OCI-LY1 (cell line): Measurements from ENCODE around the gene IL1RAPL2.

ENCODE experiments used
- H2AFZ ChIP-seq: fragments of 200-600 bp; sonication (generic), shearing (Covaris generic); 2 replicates; pipeline ENCODE4 v1.6.0; 2014; ENCODE audit warnings: antibody characterized with exemption, mild to moderate bottlenecking, low read length
- H3F3A ChIP-seq: fragments of 200-600 bp; sonication (generic), shearing (Covaris generic); 2 replicates; pipeline ENCODE4 v1.6.0; 2014; ENCODE audit warnings: mild to moderate bottlenecking, antibody characterized with exemption, low read length, moderate library complexity; ENCODE audit not compliant: insufficient read depth
- H3K27ac ChIP-seq: fragments of 200-600 bp; sonication (generic); 2 replicates; pipeline ENCODE4 v1.5.1; 2014; ENCODE audit warnings: low read length, mixed run types, mild to moderate bottlenecking, low read depth; ENCODE audit not compliant: poor library complexity, severe bottlenecking
- H3K27me3 ChIP-seq: fragments of 200-600 bp; sonication (generic); 2 replicates; pipeline ENCODE4 v1.6.0; 2014; ENCODE audit warnings: antibody characterized with exemption, mild to moderate bottlenecking, low read length, moderate library complexity; ENCODE audit not compliant: insufficient read depth
- H3K36me3 ChIP-seq: fragments of 200-600 bp; sonication (generic); 2 replicates; pipeline ENCODE4 v1.6.1; 2014; ENCODE audit warnings: mild to moderate bottlenecking, antibody characterized with exemption, low read length, moderate library complexity, mixed read lengths; ENCODE audit not compliant: insufficient read depth
- H3K4me1 ChIP-seq: fragments of 200-600 bp; sonication (generic); 2 replicates; pipeline ENCODE4 v1.5.1; 2014; ENCODE audit warnings: mild to moderate bottlenecking, low read length, moderate library complexity; ENCODE audit not compliant: insufficient read depth, severe bottlenecking
- H3K4me2 ChIP-seq: fragments of 200-600 bp; sonication (generic), shearing (Covaris generic); 2 replicates; pipeline ENCODE4 v1.6.1; 2014; ENCODE audit warnings: low read length
- H3K4me3 ChIP-seq: fragments of 200-600 bp; sonication (generic); 2 replicates; pipeline ENCODE4 v1.5.1; 2014; ENCODE audit warnings: low read length, low read depth, mild to moderate bottlenecking, mixed read lengths; ENCODE audit not compliant: poor library complexity, severe bottlenecking
- H3K79me2 ChIP-seq: fragments of 200-600 bp; shearing (Covaris generic); 2 replicates; pipeline ENCODE4 v1.6.1; 2016; ENCODE audit warnings: mixed run types, low read length, mixed read lengths; ENCODE audit not compliant: insufficient read depth
- H3K9ac ChIP-seq: fragments of 200-600 bp; sonication (generic), shearing (Covaris generic); 2 replicates; pipeline ENCODE4 v1.6.1; 2014; ENCODE audit warnings: mild to moderate bottlenecking, low read length, mixed read lengths
- H3K9me2 ChIP-seq: fragments of 200-600 bp; sonication (generic), shearing (Covaris generic); 2 replicates; pipeline ENCODE4 v1.6.1; 2014; ENCODE audit warnings: low read depth, mild to moderate bottlenecking, low read length, mixed read lengths
- H3K9me3 ChIP-seq: fragments of 200-600 bp; shearing (Covaris generic); 2 replicates; pipeline ENCODE4 v1.6.1; 2014; ENCODE audit warnings: low read length, mixed read lengths
- H4K20me1 ChIP-seq: fragments of 200-600 bp; sonication (generic), shearing (Covaris generic); 2 replicates; pipeline ENCODE4 v1.6.0; 2016; ENCODE audit warnings: mild to moderate bottlenecking, low read length; ENCODE audit not compliant: insufficient read depth
- CTCF ChIP-seq: fragments of 200-600 bp; sonication (generic), shearing (Covaris generic); IDR thresholded peaks from 2 replicates; pipeline ENCODE4 v1.5.1; 2017; ENCODE audit warnings: mild to moderate bottlenecking, antibody characterized with exemption, low read length, moderate library complexity, mixed read lengths
- EZH2 ChIP-seq: fragments of 200-600 bp; sonication (generic), shearing (Covaris generic); IDR thresholded peaks from 2 replicates; pipeline ENCODE4 v1.8.0; 2017; ENCODE audit warnings: borderline replicate concordance, mixed run types, mild to moderate bottlenecking, antibody characterized with exemption, low read length, moderate library complexity, mixed read lengths

Gene IL1RAPL2

GRCh38 chrX:105210258-105210657 is 644.3 kb downstream of the IL1RAPL2 start:
- Histone ChIP-seq H3K27me3 (no peaks in the 10 kb centered on the region), H3K9me3 (no peaks in the 10 kb centered on the region), H3F3A (no peaks in the 10 kb centered on the region), H3K4me3 (no peak overlapping the region), H2AFZ (no peak overlapping the region), H3K9ac (no peak overlapping the region), H3K36me3 (no peaks in the 10 kb centered on the region), H3K27ac (no peak overlapping the region), H3K79me2 (no peaks in the 10 kb centered on the region), H3K4me1 (no peaks in the 10 kb centered on the region), H3K4me2 (no peak overlapping the region), H3K9me2 (no peaks in the 10 kb centered on the region), H4K20me1 (no peaks in the 10 kb centered on the region)
- TF ChIP-seq CTCF: peak; percentile 18; the same call in 1 of the 2 replicates
- no peak for TF ChIP-seq EZH2

- H3K4me1 ChIP-seq: no peaks in the 10 kb centered on the region
- H3F3A ChIP-seq: no peaks in the 10 kb centered on the region
- no peak overlapping the region for H3K4me3 ChIP-seq
- no peaks in the 10 kb centered on the region for H3K79me2 ChIP-seq
- H3K9me3 ChIP-seq: no peaks in the 10 kb centered on the region
- H3K27me3 ChIP-seq: no peaks in the 10 kb centered on the region
- H3K27ac ChIP-seq: no peak overlapping the region
- TF ChIP-seq EZH2 (no peak), CTCF (no peak)
- H3K9ac ChIP-seq: no peak overlapping the region
- H2AFZ ChIP-seq: no peak overlapping the region
- no peaks in the 10 kb centered on the region for H4K20me1 ChIP-seq
- H3K4me2 ChIP-seq: no peak overlapping the region
- H3K9me2 ChIP-seq: no peaks in the 10 kb centered on the region
- H3K36me3 ChIP-seq: no peaks in the 10 kb centered on the region
These were observed 645.1 kb downstream of the IL1RAPL2 start for GRCh38 chrX:105211066-105211575.

- Histone ChIP-seq H3K36me3 (no peaks in the 10 kb centered on the region), H3K4me3 (no peak overlapping the region), H3K27me3 (no peaks in the 10 kb centered on the region), H3K79me2 (no peaks in the 10 kb centered on the region), H2AFZ (no peak overlapping the region), H3K9me3 (no peaks in the 10 kb centered on the region), H3F3A (no peaks in the 10 kb centered on the region), H3K4me2 (no peak overlapping the region), H3K9ac (no peak overlapping the region), H3K27ac (no peak overlapping the region), H3K4me1 (no peaks in the 10 kb centered on the region), H4K20me1 (no peaks in the 10 kb centered on the region), H3K9me2 (no peaks in the 10 kb centered on the region)
- TF ChIP-seq CTCF (no peak), EZH2 (no peak)
These were observed 653.7 kb downstream of the IL1RAPL2 start for GRCh38 chrX:105219454-105220401.
